ENCODE measurements around the gene GALK1.
"Not testable (repeated sequence)": the region's sequence is repeated elsewhere in the genome, so short reads cannot be mapped to it uniquely, and the experiment has no call there.

The GALK1 gene

GRCh38 chr17:75784473-75785015 lies 19.6 kb upstream of the GALK1 start, which contains the start of gene UNK:
TSS of gene UNK (plus strand) at chr17:75784806. CDS start at chr17:75784881, 75 bp downstream.
- peak; percentile 88 to 89 (median 89) for DNase-seq (ENCODE audit: low read depth in 2 of 3, low spot score in 2 of 3)

DNA sequence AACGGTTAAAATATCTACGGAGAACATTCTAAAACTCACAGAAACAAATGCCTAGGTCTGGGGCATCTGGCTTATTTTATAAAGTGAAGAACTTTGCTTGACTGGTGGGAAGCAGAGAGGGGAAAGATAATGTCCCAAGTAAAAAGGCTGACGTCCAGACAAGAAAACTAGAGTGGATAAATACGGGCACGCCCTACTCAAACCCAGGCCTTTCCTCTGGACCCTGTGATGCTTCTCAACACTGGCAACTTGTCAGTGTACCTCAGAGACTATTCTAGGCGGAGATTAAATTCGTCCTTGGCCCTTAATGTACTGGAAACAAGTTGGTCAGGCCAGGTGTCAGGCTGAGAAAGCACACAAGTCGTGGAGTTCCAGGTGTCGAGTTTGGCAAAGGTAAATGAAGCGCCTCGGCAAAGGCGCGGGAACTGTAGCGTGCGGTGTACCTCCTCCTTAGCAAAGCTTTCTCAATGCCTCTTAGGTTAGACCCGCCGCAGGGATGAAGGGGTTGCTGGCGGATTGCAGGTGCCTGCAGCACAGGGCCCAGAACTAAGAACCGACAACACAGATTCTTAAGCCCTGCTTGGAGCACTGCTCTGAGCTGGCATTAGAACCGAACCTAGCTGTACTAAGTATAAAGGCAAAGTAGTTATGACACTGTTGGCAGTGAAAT lies 18.9 kb upstream of the GALK1 start:
- DNase-seq (ENCODE audit: low read depth in 2 of 3, low spot score in 2 of 3): no peak

- no peak for DNase-seq (ENCODE audit: low read depth in 2 of 3, low spot score in 2 of 3)
Measured at GRCh38 chr17:75783069-75783783, 18.2 kb upstream of the GALK1 start.

DNA sequence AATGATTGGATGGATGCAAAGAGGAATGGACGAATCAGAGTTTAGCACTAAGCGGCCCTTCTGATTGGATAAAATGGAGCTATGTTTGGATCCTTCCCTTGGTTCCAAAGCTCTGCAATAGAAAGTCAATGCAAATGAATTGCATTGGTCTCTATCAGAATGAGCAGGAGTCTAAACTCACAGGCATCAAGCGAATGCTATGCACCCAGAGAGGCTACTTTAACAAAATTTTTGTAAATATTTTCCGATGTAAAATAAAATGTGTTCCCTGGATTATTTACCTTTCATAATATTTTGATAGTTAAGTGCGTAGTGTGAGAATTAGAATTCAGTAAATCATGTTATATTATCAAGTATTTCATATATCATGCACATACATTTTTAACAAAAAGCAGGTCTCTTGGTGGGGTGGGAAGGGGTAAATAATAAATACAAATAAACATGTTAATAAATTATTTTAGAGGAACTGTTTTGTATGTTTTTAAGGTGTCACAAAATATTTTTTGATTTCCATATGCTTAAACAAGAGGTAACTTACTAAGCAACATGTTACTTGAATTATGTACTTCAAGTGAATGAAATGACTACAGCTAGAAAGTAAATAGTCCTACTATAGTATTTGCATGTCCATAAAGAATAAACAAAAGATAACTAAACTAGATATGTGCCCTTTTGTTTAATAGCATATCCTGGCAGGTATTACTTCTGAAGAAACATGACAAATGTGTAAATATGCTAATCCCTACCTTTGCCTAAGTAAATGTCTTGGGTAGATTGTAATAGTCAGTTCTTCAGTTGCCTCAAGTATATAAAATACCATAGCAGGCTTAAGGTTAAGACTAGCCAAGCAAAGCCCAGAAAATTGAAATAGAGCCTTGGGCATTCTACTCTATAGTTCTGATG lies 15.2 kb upstream of the GALK1 start:
- no peak for DNase-seq (ENCODE audit: low read depth in 2 of 3, low spot score in 2 of 3)

GRCh38 chr17:75779250-75779986 lies 14.4 kb upstream of the GALK1 start:
- DNase-seq (ENCODE audit: low read depth in 2 of 3, low spot score in 2 of 3): peak; percentile 81 to 86 (median 84)

DNA sequence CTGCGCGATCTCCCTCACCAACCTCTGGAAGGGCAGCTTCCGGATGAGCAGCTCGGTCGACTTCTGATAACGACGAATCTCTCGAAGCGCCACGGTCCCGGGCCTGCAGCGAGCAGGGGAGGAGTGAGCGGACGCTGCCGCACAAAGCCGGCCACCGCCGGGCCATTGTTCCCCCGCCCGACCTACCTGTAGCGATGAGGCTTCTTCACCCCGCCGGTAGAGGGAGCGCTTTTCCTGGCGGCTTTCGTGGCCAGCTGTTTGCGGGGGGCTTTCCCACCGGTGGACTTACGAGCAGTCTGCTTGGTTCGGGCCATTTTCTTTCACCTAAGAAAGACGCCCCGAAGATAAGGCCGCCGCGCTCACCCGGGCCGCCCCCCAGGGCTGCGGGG lies 13.9 kb upstream of the GALK1 start:
- peak in 2 of 3 experiments; percentile 59 to 62 for DNase-seq (ENCODE audit: low read depth in 2 of 3, low spot score in 2 of 3)

- DNase-seq (ENCODE audit: low read depth in 2 of 3, low spot score in 2 of 3): not testable (repeated sequence)
Measured at GRCh38 chr17:75778066-75778860, 13.3 kb upstream of the GALK1 start.

DNA sequence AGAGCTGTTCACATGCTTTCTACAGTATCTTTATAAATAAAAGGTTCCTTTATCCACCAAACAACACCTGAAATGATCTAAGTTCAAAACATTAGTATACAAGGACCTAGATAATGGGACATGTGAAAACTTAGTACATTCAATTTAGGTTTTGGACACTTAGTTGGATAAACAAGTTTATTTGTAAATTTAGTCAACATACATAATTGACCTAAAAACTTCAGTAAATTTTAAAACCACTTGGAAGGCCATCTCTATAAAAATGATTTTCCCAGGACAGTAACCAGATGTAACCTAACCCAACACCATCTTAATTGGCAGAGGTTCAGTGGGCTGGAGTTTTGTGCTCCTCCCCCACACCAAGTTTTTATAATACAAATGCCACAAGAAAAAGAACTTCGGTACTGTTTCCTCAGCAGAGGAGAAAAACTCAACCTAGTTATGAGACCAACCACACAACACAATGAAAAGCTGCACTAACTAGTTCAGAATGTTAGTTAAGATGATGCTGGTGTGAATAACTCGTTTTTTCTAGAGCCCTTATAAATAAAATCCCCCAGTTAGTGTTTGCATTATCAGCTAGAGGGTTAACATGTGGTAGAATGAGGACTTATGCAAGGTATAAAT lies 12.4 kb upstream of the GALK1 start:
- DNase-seq (ENCODE audit: low read depth in 2 of 3, low spot score in 2 of 3): no peak

- no peak for DNase-seq (ENCODE audit: low read depth in 2 of 3, low spot score in 2 of 3)
Measured at GRCh38 chr17:75776386-75777295, 11.6 kb upstream of the GALK1 start.

- DNase-seq (ENCODE audit: low read depth in 2 of 3, low spot score in 2 of 3): no peak
Measured at GRCh38 chr17:75774991-75775668, 10.1 kb upstream of the GALK1 start.

DNA sequence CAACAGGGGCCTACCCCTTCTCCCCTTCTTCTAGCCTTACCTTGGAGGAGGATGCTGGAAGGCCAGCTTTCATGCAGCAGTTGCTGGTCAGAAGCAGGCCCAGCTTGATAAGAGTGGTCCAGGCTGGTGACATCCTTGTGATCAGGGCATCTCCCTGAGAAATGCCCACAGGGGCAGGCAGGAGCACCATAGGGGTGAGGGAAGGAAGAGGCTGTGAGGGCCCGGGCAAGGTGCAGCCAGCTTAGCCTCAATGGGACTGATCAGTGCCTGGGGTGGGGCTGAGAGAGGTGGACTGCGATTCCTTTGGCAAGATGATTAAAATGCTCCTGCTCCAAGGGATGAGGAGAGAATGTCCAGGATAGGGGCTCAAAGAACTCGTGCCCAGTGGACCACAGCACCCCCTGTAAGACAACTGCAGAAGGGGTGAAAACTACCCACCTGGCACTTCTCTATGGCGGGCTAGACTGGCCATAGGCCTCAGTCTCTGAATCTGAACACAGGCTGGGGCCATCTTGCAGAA lies 9.5 kb upstream of the GALK1 start:
- no peak for DNase-seq (ENCODE audit: low read depth in 2 of 3, low spot score in 2 of 3)

DNA sequence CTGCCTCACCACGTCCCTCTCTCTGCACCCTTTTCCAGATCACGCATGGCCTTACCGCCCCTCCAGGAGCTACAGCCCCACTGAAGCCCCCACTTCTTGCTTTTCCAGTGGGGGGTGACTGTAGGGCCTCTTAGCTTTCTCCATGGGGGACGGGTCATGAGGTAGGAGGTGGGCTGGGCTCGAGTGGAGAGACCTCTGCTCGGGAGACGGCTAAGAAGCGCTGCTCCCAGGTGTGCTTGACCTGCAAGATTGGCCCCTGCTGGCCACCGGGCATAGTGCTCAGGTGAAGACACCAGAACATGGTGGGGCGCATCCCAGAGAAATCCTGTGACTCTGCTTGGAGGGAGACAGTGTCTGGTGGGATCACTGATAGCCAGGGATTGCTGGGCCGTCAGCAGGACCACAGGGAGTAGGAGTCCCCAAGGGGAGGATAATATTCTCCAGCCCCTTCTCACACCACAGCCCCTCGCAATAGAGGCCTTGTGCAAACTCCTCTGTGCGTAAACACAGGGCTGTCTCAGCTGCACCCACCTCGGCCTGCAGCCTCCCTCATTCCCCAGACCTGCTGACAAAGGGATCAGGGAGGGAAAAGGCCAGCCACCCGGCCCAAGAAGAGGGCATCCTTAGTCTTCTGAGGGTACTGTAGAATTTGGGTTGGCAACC lies 8.9 kb upstream of the GALK1 start:
- no peak for DNase-seq (ENCODE audit: low read depth in 2 of 3, low spot score in 2 of 3)

DNA sequence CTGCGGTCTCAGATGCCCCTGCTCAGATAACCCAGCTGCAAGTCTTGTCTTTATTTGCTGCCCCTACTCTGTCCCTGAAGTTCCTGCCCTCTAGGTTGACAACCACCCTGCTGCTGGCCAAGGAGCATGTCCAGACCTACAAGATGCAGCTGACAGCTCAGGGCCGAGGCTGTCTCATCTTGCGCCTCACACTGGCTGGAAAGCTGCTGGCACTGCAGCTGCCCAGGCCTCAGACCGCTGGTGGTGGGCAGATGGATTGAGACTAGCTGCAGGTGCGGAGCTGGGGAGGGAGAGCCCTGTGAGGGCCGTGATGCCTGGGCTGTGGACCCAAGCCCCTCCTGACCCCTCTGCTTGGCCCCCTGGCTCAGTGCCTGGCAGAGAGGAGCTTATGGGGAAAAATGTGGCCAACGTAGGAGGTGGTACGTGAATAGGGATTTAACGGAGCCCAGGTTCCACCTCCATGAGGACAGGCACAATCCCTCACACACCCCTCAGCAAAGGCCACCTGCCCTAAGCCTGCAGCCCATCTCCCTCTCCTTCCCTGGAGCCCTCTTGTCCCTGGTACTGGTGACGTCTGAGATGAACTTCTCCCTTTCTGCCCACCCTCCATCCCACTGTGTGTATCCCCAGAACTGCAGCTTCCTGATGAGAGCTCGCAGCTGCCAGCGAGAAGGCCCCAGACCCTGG lies 8.3 kb upstream of the GALK1 start:
- DNase-seq (ENCODE audit: low read depth in 2 of 3, low spot score in 2 of 3): no peak

GRCh38 chr17:75771334-75772281 lies 6.6 kb upstream of the GALK1 start:
- no peak for DNase-seq (ENCODE audit: low read depth in 2 of 3, low spot score in 2 of 3)

- no peak for DNase-seq (ENCODE audit: low read depth in 2 of 3, low spot score in 2 of 3)
Measured at GRCh38 chr17:75769536-75769935, 4.5 kb upstream of the GALK1 start.
